Naive thymus-derived CD8-positive, alpha-beta T cell (primary cell): ENCODE measurements around the gene GNG7. TPM values are rescaled to one million over a fixed set of nuclear protein-coding genes. Genes with fewer than 3 reads are reported as not detected.

ENCODE experiments used
- ATAC-seq, 2 donors: fragments of 150-1000 bp; cut with Tn5 transposase in 1 of 2; sonication (Bioruptor Pico), chemical (Tn5 transposase) in 1 of 2; 1 replicate in 1 of 2; 2 replicates in 1 of 2; pipeline ENCODE4 v1.10.0; 2021; ENCODE audit warnings: mild to moderate bottlenecking in 2 of 2, moderate library complexity in 2 of 2
- POLR2A ChIA-PET: fragments of 350-600 bp; sonication (Branson Sonifier 250); formaldehyde crosslinking; loops from one replicate; lab custom pipeline; 2021; ENCODE audit warnings: antibody characterized with exemption; lab: Charles Lee
- DNase-seq, 10 donors: peaks; one replicate each; pipeline versions ENCODE4 v3.0.0 to v3.0.0-alpha.2; 2020 to 2022
- H3K27ac Mint-ChIP-seq, 10 donors: one replicate each; pipeline ENCODE4 v1.8.0; 2020 to 2022; ENCODE audit warnings: mild to moderate bottlenecking in 10 of 10, mixed read lengths in 10 of 10, moderate library complexity in 4 of 10, inconsistent platforms in 1 of 10
- H3K27me3 Mint-ChIP-seq, 5 donors: one replicate each; pipeline ENCODE4 v1.8.0; 2021 to 2022; ENCODE audit warnings: mixed read lengths in 5 of 5
- H3K36me3 Mint-ChIP-seq, 3 donors: one replicate each; pipeline ENCODE4 v1.8.0; 2020 to 2022; ENCODE audit warnings: mixed read lengths in 3 of 3, mild to moderate bottlenecking in 2 of 3, inconsistent platforms in 1 of 3
- H3K4me1 Mint-ChIP-seq, 4 donors: one replicate each; pipeline ENCODE4 v1.8.0; 2021 to 2022; ENCODE audit warnings: mixed read lengths in 4 of 4
- H3K4me3 Mint-ChIP-seq, 10 donors: one replicate each; pipeline ENCODE4 v1.8.0; 2020 to 2022; ENCODE audit warnings: mild to moderate bottlenecking in 10 of 10, mixed read lengths in 10 of 10, moderate library complexity in 6 of 10, inconsistent platforms in 1 of 10
- H3K9me3 Mint-ChIP-seq, 9 donors: one replicate each; pipeline ENCODE4 v1.8.0; 2020 to 2022; ENCODE audit warnings: mixed read lengths in 9 of 9, mild to moderate bottlenecking in 3 of 9, inconsistent platforms in 1 of 9, moderate library complexity in 1 of 9
- polyA plus RNA-seq, 3 donors: library from polyadenylated mRNA; unstranded; fragments of 300-500 nt; fragmentation: Illumina TruSeq; gene quantifications; one replicate each; pipeline ENCODE4 v1.2.3, GENCODE V29; 2021
- total RNA-seq, 8 experiments: library from RNA in 2 of 8; stranded (reverse) in 2 of 8; gene quantifications; one replicate each; pipeline ENCODE4 v1.2.3 and lab custom pipeline; 2021 to 2026

The GNG7 gene
- total and polyA plus RNA-seq, 5 experiments from 2014 or later = 1.8 to 8.5 (median 4.2) TPM

GRCh38 chr19:2640563-2641331, 61.7 kb downstream of the GNG7 start:
- Mint-ChIP-seq H3K27me3 (no peaks in the 10 kb centered on the region), H3K4me1 (peaks cover 5 to 23% (median 16%) of the 10 kb centered on the region in 4 donors), H3K9me3 (peaks cover 0 to 2% (median 0%) of the 10 kb centered on the region in 9 donors), H3K36me3 (no peaks in the 10 kb centered on the region), H3K4me3 (no peak overlapping the region), H3K27ac (no peak overlapping the region)
- peak in 1 of 10 donors; percentile 50 for DNase-seq
- POLR2A ChIA-PET = no interaction called here
- ATAC-seq = no peak

DNA sequence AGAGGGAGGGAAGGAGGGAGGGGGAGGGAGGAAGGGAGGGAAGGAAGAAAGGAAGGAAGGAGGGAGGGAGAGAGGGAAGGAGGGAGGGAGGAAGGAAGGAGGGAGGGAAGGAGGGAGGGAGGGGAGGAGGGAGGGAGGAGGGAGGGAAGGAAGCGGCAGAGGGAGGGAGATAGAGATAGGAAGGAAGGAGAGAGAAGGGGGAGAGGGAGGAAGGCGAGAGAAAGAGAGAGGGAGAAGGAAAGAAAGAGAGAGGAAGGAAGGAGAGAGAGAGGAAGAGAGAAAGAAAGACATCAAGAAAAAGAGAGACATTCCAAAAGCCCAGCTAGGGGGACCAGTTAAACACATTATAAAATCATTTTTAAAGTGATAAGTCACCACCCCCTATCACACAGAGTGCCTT, 62.5 kb downstream of the GNG7 start:
- POLR2A ChIA-PET = interaction anchor here (0.6 kb wide), 1 partner anchor 121 kb away, joined by 3 read pairs; no protein-coding TSS in a partner anchor
- Mint-ChIP-seq H3K9me3 (peaks cover 0 to 2% (median 0%) of the 10 kb centered on the region in 9 donors), H3K4me1 (peaks cover 5 to 23% (median 17%) of the 10 kb centered on the region in 4 donors), H3K27me3 (no peaks in the 10 kb centered on the region), H3K27ac (no peak overlapping the region), H3K36me3 (no peaks in the 10 kb centered on the region), H3K4me3 (no peak overlapping the region)
- DNase-seq (no peak), ATAC-seq (no peak)

DNA sequence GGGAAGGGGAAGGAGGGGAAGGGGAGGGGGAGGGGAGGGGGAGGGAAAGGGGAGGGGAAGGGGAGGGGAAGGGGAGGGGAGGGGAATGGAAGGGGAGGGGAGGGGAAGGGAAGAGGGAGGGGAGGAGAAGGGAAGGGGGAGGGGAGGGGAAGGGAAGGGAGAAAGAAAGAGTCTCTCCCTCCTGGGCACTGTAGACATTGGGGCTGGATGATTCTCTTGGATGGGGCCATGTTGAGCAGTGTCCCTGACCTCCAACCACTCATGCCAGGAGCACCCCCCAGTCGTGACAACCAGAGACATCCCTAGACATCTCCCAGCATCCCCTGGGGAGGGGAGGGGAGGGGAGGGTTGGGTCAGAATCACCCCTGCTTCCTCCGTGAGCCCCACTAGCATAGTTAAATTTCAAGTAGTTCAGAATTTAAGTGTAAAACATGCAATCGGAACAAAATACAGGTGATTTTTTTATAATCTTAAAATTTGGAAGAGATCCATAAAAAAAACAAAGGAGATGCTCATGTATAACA, 64.0 kb downstream of the GNG7 start:
- Mint-ChIP-seq H3K36me3 (no peaks in the 10 kb centered on the region), H3K4me3 (no peak overlapping the region)
- POLR2A ChIA-PET = interaction anchor here (0.6 to 4.7 kb wide), 2 partner anchors 26 to 161 kb away, joined by 4 to 58 read pairs; partner anchors contain the start of gene GADD45B

DNA sequence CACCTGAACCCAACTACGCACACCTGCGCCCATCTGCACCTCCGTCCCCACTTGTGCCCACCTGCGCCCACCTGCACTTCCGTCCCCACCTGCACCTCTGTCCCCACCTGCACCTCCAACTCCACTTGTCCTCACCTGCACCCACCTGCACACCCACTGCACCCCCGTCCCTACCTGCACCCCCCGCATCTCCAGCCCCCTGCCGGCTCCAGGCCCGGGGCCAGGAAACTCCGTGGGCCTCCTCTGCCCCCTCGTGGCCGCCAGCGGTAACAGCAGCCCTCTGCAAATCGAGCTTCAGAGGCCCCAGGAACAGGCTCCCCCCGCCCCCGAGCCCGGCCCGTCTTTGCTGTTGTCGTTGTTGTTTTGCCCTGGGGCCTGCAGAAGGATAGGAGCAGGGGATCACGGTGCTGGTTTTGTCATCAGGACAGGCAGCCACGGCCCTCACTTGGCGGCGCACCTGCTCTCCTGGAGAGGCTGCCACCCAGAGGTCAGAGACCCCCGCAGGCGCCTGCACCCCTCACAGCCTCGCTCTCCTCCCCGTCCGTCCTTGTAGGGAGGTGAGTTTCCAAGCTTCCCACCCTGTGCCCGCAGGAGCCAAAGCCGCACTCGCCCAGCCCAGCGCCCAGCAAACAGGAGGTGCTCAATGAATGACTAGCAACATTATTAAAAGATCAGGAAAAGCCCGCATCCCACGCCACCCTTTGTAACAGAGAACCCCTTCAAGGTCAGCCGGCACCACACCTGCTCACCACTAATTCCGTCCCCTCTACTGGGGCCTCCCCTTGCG, 65.4 kb downstream of the GNG7 start:
- peaks cover 0 to 4% (median 0%) of the 10 kb centered on the region in 9 donors for H3K9me3 Mint-ChIP-seq
- ATAC-seq (peak; percentile 94), DNase-seq (peak; percentile 65 to 89 (median 79))
- no peaks in the 10 kb centered on the region for H3K27me3 Mint-ChIP-seq
- POLR2A ChIA-PET = interaction anchor here (0.5 to 8.4 kb wide), 10 partner anchors 12 to 171 kb away, joined by 3 to 90 read pairs (median 4); partner anchors contain the start of gene GADD45B
- no peaks in the 10 kb centered on the region for H3K36me3 Mint-ChIP-seq
- H3K4me3 Mint-ChIP-seq = peak overlapping the region in 7 of 10 donors; percentile 14 to 56 (median 33)
- H3K4me1 Mint-ChIP-seq = peaks cover 5 to 26% (median 21%) of the 10 kb centered on the region in 4 donors
- H3K27ac Mint-ChIP-seq = peak overlapping the region in 4 of 10 donors; percentile 7 to 76 (median 71)

More for the DNA sequence above, 64.0 kb downstream of the GNG7 start:
- no peaks in the 10 kb centered on the region for H3K27me3 Mint-ChIP-seq
- peaks cover 0 to 2% (median 0%) of the 10 kb centered on the region in 9 donors for H3K9me3 Mint-ChIP-seq
- ATAC-seq (no peak), DNase-seq (peak in 1 of 10 donors; percentile 19)
- H3K27ac Mint-ChIP-seq = no peak overlapping the region
- peaks cover 5 to 23% (median 19%) of the 10 kb centered on the region in 4 donors for H3K4me1 Mint-ChIP-seq

GRCh38 chr19:2636141-2636896, 66.2 kb downstream of the GNG7 start:
- ATAC-seq = no peak
- POLR2A ChIA-PET = interaction anchor here (0.6 to 8.4 kb wide), 8 partner anchors 12 to 159 kb away, joined by 3 to 90 read pairs (median 6); partner anchors contain the start of gene GADD45B
- peak in 1 of 10 donors; percentile 60 for DNase-seq
- Mint-ChIP-seq H3K27me3 (no peaks in the 10 kb centered on the region), H3K4me3 (peak overlapping the region in 1 of 10 donors; percentile 39), H3K4me1 (peaks cover 5 to 33% (median 23%) of the 10 kb centered on the region in 4 donors), H3K9me3 (peaks cover 0 to 4% (median 0%) of the 10 kb centered on the region in 9 donors), H3K36me3 (peaks cover 0 to 5% (median 0%) of the 10 kb centered on the region in 3 donors), H3K27ac (peak overlapping the region in 1 of 10 donors; percentile 74)

DNA sequence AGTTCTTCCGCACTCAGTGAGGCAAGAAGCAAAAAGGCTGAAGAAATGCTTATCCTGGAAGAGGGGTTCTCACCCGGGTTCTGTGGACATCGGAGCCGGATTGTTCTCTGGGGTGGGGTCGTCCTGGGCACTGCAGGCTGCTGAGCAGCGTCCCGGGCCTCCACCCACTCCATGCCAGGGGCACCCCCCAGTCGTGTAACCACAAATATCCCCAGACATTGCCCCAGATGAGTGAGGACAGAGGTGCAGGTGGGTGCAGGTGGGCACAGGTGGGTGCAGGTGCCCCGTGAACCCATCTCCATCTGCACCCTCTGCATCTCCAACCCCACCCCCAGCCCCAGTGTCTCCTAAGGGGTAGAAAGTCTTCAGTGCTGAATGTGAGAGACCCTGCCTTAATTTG, 67.5 kb downstream of the GNG7 start:
- ATAC-seq (no peak), DNase-seq (no peak)
- Mint-ChIP-seq H3K4me1 (peaks cover 7 to 45% (median 34%) of the 10 kb centered on the region in 4 donors), H3K9me3 (peaks cover 0 to 6% (median 0%) of the 10 kb centered on the region in 9 donors), H3K27me3 (no peaks in the 10 kb centered on the region), H3K4me3 (no peak overlapping the region), H3K27ac (no peak overlapping the region), H3K36me3 (peaks cover 0 to 5% (median 0%) of the 10 kb centered on the region in 3 donors)
- POLR2A ChIA-PET = interaction anchor here (0.6 to 8.4 kb wide), 4 partner anchors 15 to 158 kb away, joined by 4 to 90 read pairs (median 34); partner anchors contain the start of gene GADD45B

DNA sequence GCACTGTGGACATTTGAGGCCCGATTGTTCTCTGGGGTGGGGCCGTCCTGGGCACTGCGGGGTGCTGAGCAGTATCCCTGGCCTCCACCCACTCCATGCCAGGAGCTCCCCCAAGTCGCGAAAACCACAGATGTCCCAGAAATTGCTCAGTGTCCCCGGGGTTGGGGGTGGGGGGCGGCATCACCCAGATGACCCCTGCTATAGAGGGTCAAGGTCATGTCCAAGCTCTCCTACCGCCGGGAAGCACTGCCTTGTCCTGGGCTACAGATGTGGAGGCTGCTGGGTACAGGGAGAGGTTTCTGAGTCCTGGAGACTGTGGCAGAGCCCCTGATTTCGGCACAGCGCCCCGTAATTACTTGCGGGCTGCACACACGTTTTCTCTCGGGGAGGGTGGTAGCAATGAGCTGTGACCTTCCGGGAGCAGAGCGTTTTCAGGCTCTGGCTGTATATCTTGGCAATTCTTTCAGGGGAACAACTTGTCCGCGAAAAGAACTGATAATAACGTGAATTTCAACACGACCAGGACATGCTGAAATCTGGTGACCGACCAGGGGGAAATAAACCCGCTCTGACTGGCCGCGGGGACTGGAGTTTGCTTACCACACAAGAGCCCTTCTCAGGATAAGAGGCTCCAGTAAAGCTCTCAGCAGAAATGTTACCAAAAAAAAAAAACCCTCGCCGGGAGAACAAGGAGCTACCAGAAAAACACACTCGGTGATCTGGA, 68.1 kb downstream of the GNG7 start:
- POLR2A ChIA-PET = interaction anchor here (0.6 to 8.4 kb wide), 5 partner anchors 14 to 157 kb away, joined by 4 to 90 read pairs (median 10); partner anchors contain the start of gene GADD45B
- H3K4me1 Mint-ChIP-seq = peaks cover 11 to 50% (median 38%) of the 10 kb centered on the region in 4 donors
- H3K27ac Mint-ChIP-seq = peak overlapping the region in 2 of 10 donors; percentile 25 to 62
- no peak for ATAC-seq
- H3K9me3 Mint-ChIP-seq = peaks cover 0 to 7% (median 0%) of the 10 kb centered on the region in 9 donors
- no peak overlapping the region for H3K4me3 Mint-ChIP-seq
- no peak for DNase-seq
- peaks cover 0 to 8% (median 0%) of the 10 kb centered on the region in 3 donors for H3K36me3 Mint-ChIP-seq
- H3K27me3 Mint-ChIP-seq = no peaks in the 10 kb centered on the region

DNA sequence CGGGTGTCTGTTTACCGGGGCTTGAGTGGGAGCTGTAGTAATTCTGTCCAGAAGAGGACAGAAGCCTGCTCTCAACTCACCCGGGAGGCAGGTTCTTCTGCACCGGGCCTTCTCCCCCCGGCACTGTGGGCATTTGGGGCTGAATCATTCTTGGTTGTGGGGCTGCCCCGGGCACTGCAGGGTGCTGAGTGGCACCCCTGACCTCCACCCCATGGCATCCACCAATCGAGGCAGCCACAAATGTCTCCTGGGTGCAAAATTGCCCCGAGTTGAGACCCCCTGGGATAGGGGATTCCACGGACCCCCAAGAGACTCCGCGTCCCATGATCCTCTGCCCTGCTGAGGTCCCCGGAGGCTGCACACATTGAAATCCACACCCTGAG, 68.8 kb downstream of the GNG7 start:
- H3K27ac Mint-ChIP-seq = no peak overlapping the region
- peaks cover 0 to 11% (median 0%) of the 10 kb centered on the region in 9 donors for H3K9me3 Mint-ChIP-seq
- H3K4me3 Mint-ChIP-seq = no peak overlapping the region
- no peak for DNase-seq
- POLR2A ChIA-PET = interaction anchor here (0.6 to 8.4 kb wide), 4 partner anchors 13 to 230 kb away, joined by 4 to 90 read pairs (median 32); partner anchors contain the start of gene GADD45B
- no peaks in the 10 kb centered on the region for H3K27me3 Mint-ChIP-seq
- peaks cover 12 to 53% (median 41%) of the 10 kb centered on the region in 4 donors for H3K4me1 Mint-ChIP-seq
- H3K36me3 Mint-ChIP-seq = peaks cover 0 to 9% (median 0%) of the 10 kb centered on the region in 3 donors
- no peak for ATAC-seq

- no peak for ATAC-seq
- Mint-ChIP-seq H3K9me3 (peaks cover 0 to 14% (median 0%) of the 10 kb centered on the region in 9 donors), H3K36me3 (peaks cover 0 to 9% (median 0%) of the 10 kb centered on the region in 3 donors), H3K27me3 (no peaks in the 10 kb centered on the region), H3K4me1 (peaks cover 11 to 65% (median 49%) of the 10 kb centered on the region in 4 donors), H3K27ac (peak overlapping the region; percentile 24 to 89 (median 74)), H3K4me3 (peak overlapping the region in 1 of 10 donors; percentile 48)
- POLR2A ChIA-PET = interaction anchor here (1.0 to 8.4 kb wide), 4 partner anchors 11 to 154 kb away, joined by 3 to 90 read pairs (median 39); partner anchors contain the start of gene GADD45B
- peak in 1 of 10 donors; percentile 30 for DNase-seq
Observed at GRCh38 chr19:2631213-2631821, 71.2 kb downstream of the GNG7 start.

GRCh38 chr19:2630352-2631001, 72.0 kb downstream of the GNG7 start:
- POLR2A ChIA-PET = interaction anchor here (0.6 to 8.4 kb wide), 8 partner anchors 10 to 754 kb away, joined by 3 to 90 read pairs (median 4); partner anchors contain the start of genes GADD45B and LMNB2
- Mint-ChIP-seq H3K9me3 (peaks cover 0 to 14% (median 0%) of the 10 kb centered on the region in 9 donors), H3K27ac (peak overlapping the region; percentile 77 to 96 (median 92)), H3K4me3 (peak overlapping the region in 4 of 10 donors; percentile 39 to 71 (median 64)), H3K4me1 (peaks cover 11 to 68% (median 49%) of the 10 kb centered on the region in 4 donors), H3K27me3 (no peaks in the 10 kb centered on the region), H3K36me3 (peaks cover 0 to 9% (median 0%) of the 10 kb centered on the region in 3 donors)
- ATAC-seq (no peak), DNase-seq (peak in 1 of 10 donors; percentile 41)
